ENCODE results near the gene CLIP3. TPM values are rescaled to one million over a fixed set of nuclear protein-coding genes. Genes with fewer than 3 reads are reported as not detected.
A peak's percentile ranks its signal among the peaks of the same experiment; 100 is the strongest.

CLIP3 gene
- total and polyA plus RNA-seq, 12 donors, result 1.3 to 20.1 (median 7.8) TPM

- no peaks in the 10 kb centered on the region for H3K27me3 ChIP-seq
- peak within 1 kb of the TSS; percentile 6 to 89 (median 70) for H3K4me3 ChIP-seq
- DNase-seq, result peak; percentile 96 to 98 (median 97)
- WGBS, 4 donors, result 0 to 2% (median 2%) methylated on average over 5 to 96 of the region's 97 CpGs
- intact Hi-C loops (cut with DNase I), result no loop called here
- H3K4me1 ChIP-seq (replicated peaks in 1 of 2), result peaks cover 24 to 34% of the 10 kb centered on the region in 2 donors
- H3K9me3 ChIP-seq (replicated peaks in 1 of 3), result no peaks in the 10 kb centered on the region
- peaks cover 0 to 5% of the 10 kb centered on the region in 2 donors for H3K36me3 ChIP-seq (replicated peaks in 1 of 2)
- peak within 1 kb of the TSS in 4 of 5 donors; percentile 55 to 90 (median 77) for H3K27ac ChIP-seq
- TF ChIP-seq, protein P1, sequence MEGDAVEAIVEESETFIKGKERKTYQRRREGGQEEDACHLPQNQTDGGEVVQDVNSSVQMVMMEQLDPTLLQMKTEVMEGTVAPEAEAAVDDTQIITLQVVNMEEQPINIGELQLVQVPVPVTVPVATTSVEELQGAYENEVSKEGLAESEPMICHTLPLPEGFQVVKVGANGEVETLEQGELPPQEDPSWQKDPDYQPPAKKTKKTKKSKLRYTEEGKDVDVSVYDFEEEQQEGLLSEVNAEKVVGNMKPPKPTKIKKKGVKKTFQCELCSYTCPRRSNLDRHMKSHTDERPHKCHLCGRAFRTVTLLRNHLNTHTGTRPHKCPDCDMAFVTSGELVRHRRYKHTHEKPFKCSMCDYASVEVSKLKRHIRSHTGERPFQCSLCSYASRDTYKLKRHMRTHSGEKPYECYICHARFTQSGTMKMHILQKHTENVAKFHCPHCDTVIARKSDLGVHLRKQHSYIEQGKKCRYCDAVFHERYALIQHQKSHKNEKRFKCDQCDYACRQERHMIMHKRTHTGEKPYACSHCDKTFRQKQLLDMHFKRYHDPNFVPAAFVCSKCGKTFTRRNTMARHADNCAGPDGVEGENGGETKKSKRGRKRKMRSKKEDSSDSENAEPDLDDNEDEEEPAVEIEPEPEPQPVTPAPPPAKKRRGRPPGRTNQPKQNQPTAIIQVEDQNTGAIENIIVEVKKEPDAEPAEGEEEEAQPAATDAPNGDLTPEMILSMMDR (IDR thresholded peaks at IDR 0.05), result no peak
- peak; percentile 57 to 79 for TF ChIP-seq POLR2A (IDR thresholded peaks at IDR 0.05)
These were observed 37.4 kb downstream of the CLIP3 start, which contains the start of gene SDHAF1 for GRCh38 chr19:35995048-35995993. Gene SDHAF1, plus strand, starts transcription at chr19:35995188. Its CDS starts 87 bp downstream, at chr19:35995275.

GRCh38 chr19:35993923-35994598, 38.6 kb downstream of the CLIP3 start:
- WGBS, 4 donors, result 26 to 41% (median 32%) methylated on average over 20 to 49 of the region's 49 CpGs
- Histone ChIP-seq H3K4me3 (peak overlapping the region in 1 of 4 donors; percentile 89), H3K9me3 (replicated peaks in 1 of 3) (no peaks in the 10 kb centered on the region), H3K36me3 (replicated peaks in 1 of 2) (peaks cover 0 to 5% of the 10 kb centered on the region in 2 donors), H3K4me1 (replicated peaks in 1 of 2) (peaks cover 20 to 24% of the 10 kb centered on the region in 2 donors), H3K27me3 (no peaks in the 10 kb centered on the region), H3K27ac (no peak overlapping the region)
- TF ChIP-seq POLR2A (IDR thresholded peaks at IDR 0.05), result no peak
- TF ChIP-seq, protein P1 (IDR thresholded peaks at IDR 0.05), result no peak
- intact Hi-C loops (cut with DNase I), result no loop called here
- peak in 3 of 7 donors; percentile 13 to 62 (median 29) for DNase-seq

DNA sequence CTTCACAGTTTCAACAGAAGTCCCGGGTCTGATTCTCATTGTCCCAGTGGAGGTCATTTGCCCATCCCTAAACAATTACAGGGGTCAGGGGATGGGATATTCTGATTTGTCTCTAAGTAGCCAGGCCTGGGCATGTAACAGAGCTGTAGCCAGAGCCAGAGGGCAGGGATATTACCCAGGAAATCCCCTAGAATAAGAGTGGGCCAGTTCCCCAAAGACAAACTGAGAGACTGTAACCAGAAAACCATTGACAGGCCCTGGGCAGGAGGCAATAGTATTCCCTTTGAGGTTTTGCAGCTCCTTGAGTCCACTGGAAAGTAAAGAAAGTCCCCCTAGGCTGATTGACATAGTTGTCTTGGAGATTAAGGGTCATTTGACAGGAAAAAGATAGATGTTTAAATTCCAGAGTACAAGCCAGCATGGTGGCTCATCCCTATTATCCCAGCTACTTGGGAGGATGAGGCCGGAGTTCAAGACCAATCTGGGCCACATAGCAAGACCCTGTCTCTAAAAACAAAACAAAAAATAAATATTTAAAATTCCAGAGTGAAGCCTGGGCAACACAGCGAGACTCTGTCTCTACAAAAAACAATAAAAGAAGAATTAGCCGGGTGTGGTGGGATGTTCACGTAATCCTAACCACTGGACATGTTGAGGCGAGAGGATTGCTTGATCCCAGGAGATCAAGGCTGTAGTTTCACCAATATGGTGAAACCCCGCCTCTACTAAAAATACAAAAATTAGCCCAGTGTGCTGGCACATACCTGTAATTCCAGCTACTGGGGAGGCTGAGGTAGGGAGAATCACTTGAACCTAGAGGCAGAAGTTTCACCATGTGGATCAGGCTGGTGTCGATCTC, 39.5 kb downstream of the CLIP3 start:
- TF ChIP-seq, protein P1 (IDR thresholded peaks at IDR 0.05), result no peak
- no peak for TF ChIP-seq POLR2A (IDR thresholded peaks at IDR 0.05)
- intact Hi-C loops (cut with DNase I), result no loop called here
- no peak overlapping the region for H3K27ac ChIP-seq
- WGBS, 4 donors, result 83 to 95% (median 91%) methylated on average over 8 of the region's 8 CpGs
- H3K36me3 ChIP-seq (replicated peaks in 1 of 2), result peaks cover 0 to 3% of the 10 kb centered on the region in 2 donors
- no peaks in the 10 kb centered on the region for H3K27me3 ChIP-seq
- H3K9me3 ChIP-seq (replicated peaks in 1 of 3), result no peaks in the 10 kb centered on the region
- peaks cover 20 to 21% of the 10 kb centered on the region in 2 donors for H3K4me1 ChIP-seq (replicated peaks in 1 of 2)
- DNase-seq, result no peak
- H3K4me3 ChIP-seq, result no peak overlapping the region

Data from adrenal gland (tissue), 12 donors.